Keratinocyte (primary cell): ENCODE measurements around the gene MT1B. TPM values are rescaled to one million over a fixed set of nuclear protein-coding genes. Genes with fewer than 3 reads are reported as not detected.
"Not testable (repeated sequence)": the region's sequence is repeated elsewhere in the genome, so short reads cannot be mapped to it uniquely, and the experiment has no call there.

Experiments
- DNase-seq: peaks from one replicate; pipeline ENCODE4 v3.0.0-alpha.2; 2011; ENCODE audit warnings: low read depth, missing footprints, low spot score
- FAIRE-seq: peaks from 2 replicates; lab custom pipeline; 2011; peaks lifted over from hg19 to GRCh38; lab: Jason Lieb, UNC
- H2AFZ ChIP-seq: 2 replicates; pipeline ENCODE4 v1.6.0; 2012; ENCODE audit warnings: low read length, control low read depth, inconsistent platforms; ENCODE audit not compliant: control insufficient read depth
- H3K27ac ChIP-seq: 2 replicates; pipeline ENCODE4 v1.5.1; 2011; ENCODE audit warnings: low read length; ENCODE audit not compliant: control insufficient read depth, insufficient read depth
- H3K27me3 ChIP-seq: 3 replicates; pipeline ENCODE4 v1.6.0; 2011; ENCODE audit warnings: low read length; ENCODE audit not compliant: control insufficient read depth, insufficient read depth; ENCODE audit errors: extremely low read depth
- H3K36me3 ChIP-seq, 2 experiments: 2 replicates in 1 of 2; 3 replicates in 1 of 2; pipeline ENCODE4 v1.5.1; 2011; ENCODE audit warnings: low read length in 2 of 2, mild to moderate bottlenecking in 1 of 2; ENCODE audit not compliant: control insufficient read depth in 2 of 2, insufficient read depth in 2 of 2; ENCODE audit errors: extremely low read depth in 1 of 2
- H3K4me1 ChIP-seq: 3 replicates; pipeline ENCODE4 v1.5.1; 2011; ENCODE audit warnings: low read length; ENCODE audit not compliant: control insufficient read depth, insufficient read depth; ENCODE audit errors: extremely low read depth
- H3K4me2 ChIP-seq: 3 replicates; pipeline ENCODE4 v1.6.0; 2011; ENCODE audit warnings: low read depth, low read length; ENCODE audit not compliant: control insufficient read depth, insufficient read depth; ENCODE audit errors: extremely low read depth
- H3K4me3 ChIP-seq, 3 experiments: fragments of 200-600 bp in 1 of 3; sonication (generic) in 1 of 3; 2 replicates in 2 of 3; 3 replicates in 1 of 3; pipeline ENCODE4 v1.5.1; 2011 to 2016; ENCODE audit warnings: low read length in 3 of 3, mild to moderate bottlenecking in 3 of 3, control low read depth in 2 of 3, inconsistent platforms in 1 of 3, low read depth in 1 of 3, mixed read lengths in 1 of 3, mixed run types in 1 of 3, moderate library complexity in 1 of 3; ENCODE audit not compliant: control insufficient read depth in 2 of 3, insufficient read depth in 2 of 3; ENCODE audit errors: extremely low read depth in 1 of 3
- H3K79me2 ChIP-seq: 2 replicates; pipeline ENCODE4 v1.6.0; 2012; ENCODE audit warnings: low read length; ENCODE audit not compliant: control insufficient read depth, insufficient read depth
- H3K9ac ChIP-seq: 3 replicates; pipeline ENCODE4 v1.6.0; 2011; ENCODE audit warnings: low read length; ENCODE audit not compliant: control insufficient read depth, insufficient read depth; ENCODE audit errors: extremely low read depth
- H3K9me1 ChIP-seq: 3 replicates; pipeline ENCODE4 v1.6.0; 2011; ENCODE audit warnings: low read length; ENCODE audit not compliant: control insufficient read depth, insufficient read depth; ENCODE audit errors: extremely low read depth
- H3K9me3 ChIP-seq: 2 replicates; pipeline ENCODE4 v1.5.1; 2012; ENCODE audit warnings: low read depth, low read length; ENCODE audit not compliant: control insufficient read depth
- H4K20me1 ChIP-seq: 3 replicates; pipeline ENCODE4 v1.6.0; 2011; ENCODE audit warnings: low read length; ENCODE audit not compliant: control insufficient read depth, insufficient read depth; ENCODE audit errors: extremely low read depth
- CTCF ChIP-seq, 3 experiments: IDR thresholded peaks in 1 of 3; conservative IDR thresholded peaks in 1 of 3; optimal IDR thresholded peaks in 1 of 3; 2 replicates in 2 of 3; 3 replicates in 1 of 3; pipeline versions ENCODE3 to v1.5.1; 2011; ENCODE audit warnings: low read length in 3 of 3, mild to moderate bottlenecking in 3 of 3, moderate library complexity in 2 of 3, control low read depth in 1 of 3, inconsistent platforms in 1 of 3; ENCODE audit not compliant: insufficient read depth in 2 of 3; ENCODE audit errors: extremely low read depth in 1 of 3
- EZH2 ChIP-seq: IDR thresholded peaks from one replicate; pipeline ENCODE4 v1.6.1; 2012; ENCODE audit warnings: inconsistent platforms, mild to moderate bottlenecking, low read length, moderate library complexity
- dilution Hi-C: fragments of 300-500 bp; cut with MboI; formaldehyde crosslinking; loops from one replicate; pipeline ENCODE4 v1.7.0; 2020; ENCODE audit warnings: low sequenced_read_pairs; ENCODE audit not compliant: extremely low pct_ligation_motif_present
- polyA plus RNA-seq, 5 experiments: library from polyadenylated mRNA; depleted of rRNA in 3 of 5; stranded (reverse) in 3 of 5; stranded (forward) in 1 of 5; unstranded in 1 of 5; fragments of >200 nt; gene quantifications; 1 replicate in 1 of 5; 2 replicates in 3 of 5; 3 replicates in 1 of 5; pipeline versions ENCODE4 v1.2.1 to v1.2.3, GENCODE V29; 2011 to 2012; ENCODE audit warnings: missing spikeins in 2 of 5, low read depth in 1 of 5, low replicate concordance in 1 of 5

Gene MT1B
- polyA plus RNA-seq, 1 donor (not counting 4 experiments of a cell fraction or from before 2014, with no cell fraction given) = not detected

GRCh38 chr16:56620339-56620897 lies 31.3 kb upstream of the MT1B start:
- FAIRE-seq (no peak), DNase-seq (no peak)
- no peaks in the 10 kb centered on the region for H3K9me1 ChIP-seq
- no peaks in the 10 kb centered on the region for H3K36me3 ChIP-seq
- no peaks in the 10 kb centered on the region for H3K27me3 ChIP-seq
- no peak overlapping the region for H3K27ac ChIP-seq
- TF ChIP-seq EZH2 (no peak), CTCF (optimal IDR thresholded peaks at IDR 0.05 in 1 of 3, IDR thresholded peaks at IDR 0.05 in 1 of 3, conservative IDR thresholded peaks at IDR 0.05 in 1 of 3; ENCODE audit: extremely low read depth in 1 of 3, insufficient read depth in 2 of 3, low read length in 3 of 3) (no peak)
- H3K4me2 ChIP-seq = no peak overlapping the region
- H3K4me1 ChIP-seq = peaks cover 12% of the 10 kb centered on the region
- no peaks in the 10 kb centered on the region for H3K9me3 ChIP-seq
- H2AFZ ChIP-seq = no peak overlapping the region
- H4K20me1 ChIP-seq = no peaks in the 10 kb centered on the region
- dilution Hi-C loops = no loop called here
- no peak overlapping the region for H3K9ac ChIP-seq
- H3K79me2 ChIP-seq = no peaks in the 10 kb centered on the region
- no peak overlapping the region for H3K4me3 ChIP-seq

DNA sequence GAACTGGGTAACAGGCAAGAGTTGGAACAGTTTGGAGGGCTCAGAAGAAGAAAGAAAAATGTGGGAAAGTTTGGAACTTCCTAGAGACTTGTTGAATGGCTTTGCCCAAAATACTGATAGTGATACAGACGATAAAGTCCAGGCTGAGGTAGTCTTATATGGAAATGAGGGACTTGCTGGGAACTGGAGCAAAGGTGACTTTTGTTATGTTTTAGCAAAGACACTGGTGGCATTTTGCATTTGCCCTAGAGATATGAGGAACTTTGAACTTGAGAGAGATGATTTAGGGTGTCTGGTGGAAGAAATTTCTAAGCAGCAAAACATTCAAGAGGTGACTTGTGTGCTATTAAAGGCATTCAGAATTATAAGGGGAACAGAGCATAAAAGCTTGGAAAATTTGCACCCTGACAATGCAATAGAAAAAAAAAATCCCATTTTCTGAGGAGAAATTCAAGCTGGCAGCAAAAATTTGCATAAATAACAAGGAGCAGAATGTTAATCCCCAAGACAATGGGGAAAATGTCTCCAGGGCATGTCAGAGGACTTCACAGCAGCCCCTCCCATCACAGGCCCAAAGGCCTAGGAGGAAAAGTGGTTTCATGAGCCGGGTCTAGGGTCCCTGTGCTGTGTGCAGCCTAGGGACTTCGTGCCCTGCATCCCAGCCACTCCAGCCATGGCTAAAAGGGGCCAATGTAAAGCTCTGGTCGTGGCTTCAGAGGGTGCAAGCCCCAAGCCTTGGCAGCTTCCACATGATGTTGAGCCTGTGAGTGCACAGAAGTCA lies 29.8 kb upstream of the MT1B start:
- H3K36me3 ChIP-seq, H3K9me3 ChIP-seq, H2AFZ ChIP-seq, DNase-seq, FAIRE-seq, H3K27ac ChIP-seq, H3K4me3 ChIP-seq, H3K79me2 ChIP-seq, H3K27me3 ChIP-seq, H4K20me1 ChIP-seq, H3K9ac ChIP-seq, H3K9me1 ChIP-seq, dilution Hi-C loops, H3K4me2 ChIP-seq: not testable (repeated sequence)
- peaks cover 12% of the 10 kb centered on the region for H3K4me1 ChIP-seq

GRCh38 chr16:56623184-56623583 lies 28.5 kb upstream of the MT1B start:
- H3K79me2 ChIP-seq, H2AFZ ChIP-seq, H3K27ac ChIP-seq, H3K9me3 ChIP-seq, H3K4me3 ChIP-seq, H3K36me3 ChIP-seq, H3K27me3 ChIP-seq, FAIRE-seq, DNase-seq, H3K9ac ChIP-seq, H3K4me1 ChIP-seq, H4K20me1 ChIP-seq, H3K4me2 ChIP-seq, H3K9me1 ChIP-seq, dilution Hi-C loops: not testable (repeated sequence)
